T-helper 2 cell treated with Interferon-gamma antibody and Interleukin-4, amounts not matched to agents 5 μg/mL and 100 μg/mL, for 36 hours (primary cell): ENCODE measurements around the gene SDK2.
"Not testable (repeated sequence)": the region's sequence is repeated elsewhere in the genome, so short reads cannot be mapped to it uniquely, and the experiment has no call there.

Experiments
- DNase-seq: peaks from one replicate; pipeline ENCODE4 v3.0.0; 2021; ENCODE audit warnings: low spot score
- H3K27ac Mint-ChIP-seq: one replicate; pipeline ENCODE4 v1.8.0; 2021; ENCODE audit warnings: mild to moderate bottlenecking, mixed read lengths
- H3K27me3 Mint-ChIP-seq: one replicate; pipeline ENCODE4 v1.8.0; 2021; ENCODE audit warnings: low read depth, mixed read lengths
- H3K36me3 Mint-ChIP-seq: one replicate; pipeline ENCODE4 v1.8.0; 2021; ENCODE audit warnings: low read depth, mixed read lengths
- H3K4me1 Mint-ChIP-seq: one replicate; pipeline ENCODE4 v1.8.0; 2021; ENCODE audit warnings: low read depth, mixed read lengths
- H3K4me3 Mint-ChIP-seq: one replicate; pipeline ENCODE4 v1.8.0; 2022; ENCODE audit warnings: mild to moderate bottlenecking, moderate library complexity, mixed read lengths
- H3K9me3 Mint-ChIP-seq: one replicate; pipeline ENCODE4 v1.8.0; 2021; ENCODE audit warnings: mixed read lengths

Gene SDK2

DNA sequence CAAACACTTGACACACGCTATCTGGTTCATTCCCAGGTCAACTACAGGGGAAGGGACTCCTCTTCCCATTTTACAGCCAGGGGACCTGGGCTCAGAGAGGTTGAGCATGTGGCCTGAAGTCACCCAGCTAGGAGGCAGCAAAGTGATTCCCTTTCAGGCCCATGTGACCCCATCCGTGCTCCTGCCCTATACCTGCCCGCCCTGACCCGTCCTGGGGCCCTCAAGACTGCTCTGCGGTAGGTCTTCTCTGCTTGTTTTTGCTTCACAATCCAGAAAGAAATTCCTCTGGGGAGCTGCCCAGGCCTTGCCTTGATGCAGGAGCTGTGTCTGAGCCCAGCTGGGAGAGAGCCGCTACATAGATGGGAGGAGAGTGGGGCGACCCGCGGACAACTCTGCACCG is 161.4 kb downstream of the SDK2 start:
- DNase-seq = no peak
- Mint-ChIP-seq H3K4me3 (no peak overlapping the region), H3K9me3 (peaks cover 7% of the 10 kb centered on the region), H3K36me3 (no peaks in the 10 kb centered on the region), H3K27ac (no peak overlapping the region), H3K27me3 (no peaks in the 10 kb centered on the region), H3K4me1 (no peaks in the 10 kb centered on the region)

DNA sequence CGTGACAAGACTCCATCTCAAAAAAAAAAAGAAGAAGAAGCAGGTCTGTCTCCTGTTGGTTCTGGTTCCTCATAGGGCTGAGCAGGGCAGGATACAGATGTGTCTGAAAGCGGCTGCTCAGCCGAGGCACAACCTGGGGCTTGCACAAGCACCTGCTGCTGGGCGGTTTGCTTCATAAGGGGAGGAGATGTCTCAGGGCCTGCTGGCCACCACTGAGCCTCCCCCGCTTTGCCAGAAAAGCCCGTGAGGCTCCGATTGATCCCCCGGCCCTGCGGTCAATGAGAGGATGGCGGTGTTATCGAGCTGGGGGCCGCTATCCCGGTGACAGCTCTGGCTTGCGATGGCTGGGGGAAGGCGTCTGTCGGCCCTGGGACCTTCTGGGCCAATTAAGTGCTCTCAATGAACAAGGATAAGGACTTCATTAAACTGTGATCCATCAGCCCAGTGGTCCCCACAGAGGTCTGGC is 162.0 kb downstream of the SDK2 start:
- Mint-ChIP-seq H3K27ac (no peak overlapping the region), H3K36me3 (no peaks in the 10 kb centered on the region), H3K4me1 (no peaks in the 10 kb centered on the region), H3K4me3 (no peak overlapping the region), H3K9me3 (peaks cover 7% of the 10 kb centered on the region), H3K27me3 (no peaks in the 10 kb centered on the region)
- DNase-seq = no peak

DNA sequence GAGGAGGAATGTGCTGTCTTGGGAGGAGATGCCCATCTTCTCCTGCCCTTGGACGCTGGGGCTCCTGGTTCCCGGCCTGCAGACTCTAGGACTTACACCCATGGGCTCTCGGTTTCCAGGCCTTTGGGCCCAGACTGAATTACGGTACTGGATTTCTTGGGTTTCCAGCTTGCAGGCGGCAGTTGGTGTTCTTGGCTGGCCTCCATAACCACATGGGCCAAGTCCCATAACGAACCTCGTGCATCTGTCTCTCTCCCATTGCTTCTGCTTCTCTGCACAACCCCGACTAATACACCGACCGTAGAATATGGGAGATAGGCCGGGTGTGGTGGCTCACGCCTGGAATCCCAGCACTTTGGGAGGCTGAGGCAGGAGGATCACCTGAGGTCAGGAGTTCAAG is 162.6 kb downstream of the SDK2 start:
- no peak for DNase-seq
- H3K4me3 Mint-ChIP-seq = no peak overlapping the region

DNA sequence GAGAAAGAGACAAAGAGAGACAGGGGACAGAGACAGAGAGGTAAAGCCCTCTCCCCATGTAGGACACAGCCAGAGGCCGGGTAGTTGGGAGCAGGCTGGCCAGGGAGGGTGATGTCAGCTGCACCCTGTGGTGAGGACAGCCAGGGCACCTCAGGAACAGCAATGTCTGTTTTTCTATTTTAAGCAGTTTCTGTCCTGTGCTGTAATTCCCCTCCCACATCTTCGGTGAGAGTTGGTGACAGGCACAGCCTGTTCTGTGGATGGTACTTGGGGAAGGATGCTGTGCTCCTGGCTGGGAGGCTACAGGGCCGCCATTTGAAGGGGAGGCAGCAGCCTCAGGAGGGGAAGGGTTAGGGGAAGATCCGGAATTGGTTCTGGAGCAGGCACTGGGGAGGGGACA is 163.5 kb downstream of the SDK2 start:
- DNase-seq = no peak
- no peak overlapping the region for H3K4me3 Mint-ChIP-seq
- no peaks in the 10 kb centered on the region for H3K4me1 Mint-ChIP-seq
- no peaks in the 10 kb centered on the region for H3K36me3 Mint-ChIP-seq
- no peaks in the 10 kb centered on the region for H3K27me3 Mint-ChIP-seq
- H3K9me3 Mint-ChIP-seq = peaks cover 7% of the 10 kb centered on the region
- H3K27ac Mint-ChIP-seq = no peak overlapping the region

More for the DNA sequence above, 162.6 kb downstream of the SDK2 start:
- Mint-ChIP-seq H3K27me3 (no peaks in the 10 kb centered on the region), H3K36me3 (no peaks in the 10 kb centered on the region), H3K27ac (no peak overlapping the region), H3K4me1 (no peaks in the 10 kb centered on the region), H3K9me3 (peaks cover 7% of the 10 kb centered on the region)

DNA sequence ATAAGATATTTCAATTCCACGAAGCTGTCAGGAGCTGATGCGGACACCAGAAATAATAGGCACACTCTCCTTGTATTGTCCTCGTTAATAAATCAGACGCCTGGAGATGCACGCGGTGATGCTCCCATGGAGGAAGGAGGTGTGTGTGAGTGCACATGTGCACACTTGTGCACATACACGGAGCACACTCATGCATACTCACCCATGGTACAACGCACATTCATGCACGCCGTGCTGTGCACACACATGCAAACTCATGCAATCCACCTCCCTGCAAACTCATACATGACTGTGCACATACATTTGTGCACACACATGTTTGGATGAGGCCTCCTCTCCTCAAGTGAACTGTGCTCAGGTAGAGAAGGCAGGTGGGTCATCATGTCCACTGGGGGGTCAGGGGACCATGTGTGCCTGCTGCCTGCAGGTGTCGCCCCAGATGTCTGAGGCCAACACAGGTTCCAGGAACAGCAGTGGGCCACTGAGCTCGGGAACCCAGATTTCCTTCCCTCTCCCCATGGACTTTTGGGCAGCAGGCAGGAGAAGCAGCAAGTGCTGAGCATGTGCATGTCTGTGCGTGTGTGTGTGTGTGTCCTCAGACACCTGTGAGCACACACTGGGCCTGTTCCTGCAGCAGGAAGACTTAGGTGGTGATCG is 165.3 kb downstream of the SDK2 start:
- Mint-ChIP-seq H3K27ac (no peak overlapping the region), H3K27me3 (peaks cover 4% of the 10 kb centered on the region), H3K36me3 (no peaks in the 10 kb centered on the region), H3K4me3 (no peak overlapping the region), H3K4me1 (peaks cover 3% of the 10 kb centered on the region), H3K9me3 (no peaks in the 10 kb centered on the region)
- no peak for DNase-seq

DNA sequence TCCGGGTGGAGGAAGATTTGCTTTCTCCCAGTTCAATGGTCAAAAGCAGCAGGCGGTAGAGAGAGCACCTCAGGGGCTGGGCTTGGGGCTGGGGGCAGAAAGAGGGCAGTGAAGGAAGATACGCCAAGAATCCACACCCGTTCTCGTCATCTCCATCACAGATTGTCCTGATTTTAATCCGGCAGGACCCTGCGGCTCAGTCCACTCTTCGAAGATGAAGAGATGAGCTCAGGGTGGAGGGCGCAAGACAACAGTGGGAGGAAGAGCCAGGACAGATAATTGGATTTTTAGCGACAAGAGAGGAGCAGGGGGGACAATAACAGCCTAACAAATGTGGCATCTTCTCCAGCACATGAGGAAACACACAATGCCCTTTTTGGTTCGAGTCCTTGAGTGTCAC is 165.9 kb downstream of the SDK2 start:
- H3K36me3 Mint-ChIP-seq = no peaks in the 10 kb centered on the region
- no peak for DNase-seq
- no peaks in the 10 kb centered on the region for H3K9me3 Mint-ChIP-seq
- H3K27ac Mint-ChIP-seq = no peak overlapping the region
- no peak overlapping the region for H3K4me3 Mint-ChIP-seq
- peaks cover 7% of the 10 kb centered on the region for H3K27me3 Mint-ChIP-seq
- peaks cover 3% of the 10 kb centered on the region for H3K4me1 Mint-ChIP-seq

DNA sequence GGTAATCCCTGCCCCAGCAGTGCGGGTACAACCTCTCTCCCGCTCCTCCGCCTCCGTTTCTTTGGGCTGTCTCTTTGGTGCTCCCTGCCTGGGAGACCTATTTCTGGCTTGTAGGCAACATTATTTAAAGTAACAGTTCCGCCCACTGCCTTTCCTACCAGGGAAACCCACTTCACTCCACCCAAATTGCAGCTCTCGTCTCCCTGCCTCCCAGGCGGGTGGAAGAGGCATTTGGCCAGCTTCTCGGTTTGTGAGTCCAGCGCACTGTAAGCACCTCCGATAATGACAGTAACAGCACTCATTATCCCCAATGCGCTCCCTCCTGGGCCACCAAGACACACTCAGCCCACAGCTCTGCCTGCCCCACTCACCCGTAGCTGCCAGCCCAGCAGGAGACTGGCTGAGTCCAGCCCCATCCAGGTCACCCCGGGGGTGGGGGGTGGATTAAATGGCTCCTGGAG is 167.3 kb downstream of the SDK2 start:
- no peaks in the 10 kb centered on the region for H3K9me3 Mint-ChIP-seq
- peaks cover 7% of the 10 kb centered on the region for H3K27me3 Mint-ChIP-seq
- H3K27ac Mint-ChIP-seq = no peak overlapping the region

DNA sequence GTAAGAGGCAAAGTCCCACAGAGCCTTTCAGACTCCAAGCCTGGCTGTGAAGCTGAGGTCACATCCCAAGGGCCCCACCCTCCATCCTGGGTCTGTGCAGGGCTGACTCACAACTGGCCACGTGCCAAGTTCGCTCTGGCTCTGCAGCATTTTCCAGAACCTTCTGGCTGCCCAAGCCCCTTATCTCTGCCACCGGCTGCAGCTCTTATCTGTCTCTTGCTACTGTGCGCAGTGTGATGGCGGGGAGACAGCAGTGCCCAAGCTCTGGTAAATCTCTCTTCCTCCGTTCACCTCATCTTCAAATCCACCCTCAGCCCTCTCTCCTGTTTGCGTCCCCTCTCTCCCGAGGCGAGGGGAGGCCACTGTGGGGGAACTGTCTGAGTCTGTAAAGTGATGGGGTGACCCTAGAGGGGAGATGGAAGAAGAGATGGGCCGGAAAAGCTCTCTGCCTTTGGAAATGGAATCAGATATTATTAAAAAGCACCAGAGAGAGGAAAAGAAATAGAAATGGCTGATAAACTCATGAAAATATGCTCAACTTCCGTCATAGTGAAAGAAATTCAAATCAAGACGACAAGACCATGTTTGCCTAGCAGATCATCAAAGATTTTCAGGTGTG is 169.8 kb downstream of the SDK2 start:
- H3K4me1 Mint-ChIP-seq = peaks cover 3% of the 10 kb centered on the region
- no peak overlapping the region for H3K27ac Mint-ChIP-seq
- H3K9me3 Mint-ChIP-seq = no peaks in the 10 kb centered on the region
- H3K4me3 Mint-ChIP-seq = no peak overlapping the region
- no peaks in the 10 kb centered on the region for H3K36me3 Mint-ChIP-seq
- peaks cover 7% of the 10 kb centered on the region for H3K27me3 Mint-ChIP-seq
- no peak for DNase-seq

More for the DNA sequence above, 167.3 kb downstream of the SDK2 start:
- H3K4me3 Mint-ChIP-seq = no peak overlapping the region
- no peaks in the 10 kb centered on the region for H3K36me3 Mint-ChIP-seq
- H3K4me1 Mint-ChIP-seq = peaks cover 3% of the 10 kb centered on the region
- DNase-seq = no peak

DNA sequence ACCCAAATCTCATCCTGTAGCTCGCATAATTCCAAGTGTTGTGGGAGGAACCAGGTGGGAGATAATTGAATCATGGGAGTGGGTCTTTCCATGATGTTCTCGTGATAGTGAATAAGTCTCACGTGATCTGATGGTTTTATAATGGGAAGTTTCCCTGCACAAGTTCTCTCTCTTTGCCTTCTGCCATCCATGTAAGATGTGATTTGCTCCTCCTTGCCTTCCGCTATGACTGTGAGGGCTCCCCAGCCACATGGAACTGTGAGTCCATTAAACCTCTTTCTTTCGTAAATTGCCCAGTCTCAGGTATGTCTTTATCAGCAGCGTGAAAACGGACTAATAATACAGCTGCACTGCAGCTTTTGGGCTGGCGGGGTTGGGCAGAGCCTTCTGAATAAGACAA is 171.5 kb downstream of the SDK2 start:
- H3K36me3 Mint-ChIP-seq, H3K4me1 Mint-ChIP-seq, DNase-seq, H3K4me3 Mint-ChIP-seq, H3K9me3 Mint-ChIP-seq, H3K27me3 Mint-ChIP-seq, H3K27ac Mint-ChIP-seq: not testable (repeated sequence)

DNA sequence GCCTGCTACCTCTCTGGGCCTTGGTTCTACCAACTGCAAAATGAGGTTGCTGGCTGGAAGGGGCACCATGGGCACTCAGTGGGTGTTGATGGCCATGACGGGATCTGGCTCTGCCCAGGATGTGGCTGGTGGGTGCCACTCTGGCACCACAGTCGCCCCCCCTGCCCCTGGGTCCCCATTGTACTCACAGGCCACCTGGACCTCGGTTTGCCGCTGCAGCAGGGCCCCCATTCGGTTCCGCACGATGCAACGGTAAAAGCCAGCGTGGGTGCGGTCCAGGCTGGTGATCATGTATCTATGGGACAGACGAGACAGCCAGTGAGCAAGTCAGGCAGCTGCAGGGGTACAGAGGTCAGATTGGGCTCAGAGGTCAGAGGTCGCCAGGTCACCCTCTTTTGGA is 172.3 kb downstream of the SDK2 start:
- no peaks in the 10 kb centered on the region for H3K36me3 Mint-ChIP-seq
- peaks cover 3% of the 10 kb centered on the region for H3K4me1 Mint-ChIP-seq
- no peak for DNase-seq
- H3K4me3 Mint-ChIP-seq = no peak overlapping the region
- no peak overlapping the region for H3K27ac Mint-ChIP-seq
- peaks cover 7% of the 10 kb centered on the region for H3K27me3 Mint-ChIP-seq
- no peaks in the 10 kb centered on the region for H3K9me3 Mint-ChIP-seq

DNA sequence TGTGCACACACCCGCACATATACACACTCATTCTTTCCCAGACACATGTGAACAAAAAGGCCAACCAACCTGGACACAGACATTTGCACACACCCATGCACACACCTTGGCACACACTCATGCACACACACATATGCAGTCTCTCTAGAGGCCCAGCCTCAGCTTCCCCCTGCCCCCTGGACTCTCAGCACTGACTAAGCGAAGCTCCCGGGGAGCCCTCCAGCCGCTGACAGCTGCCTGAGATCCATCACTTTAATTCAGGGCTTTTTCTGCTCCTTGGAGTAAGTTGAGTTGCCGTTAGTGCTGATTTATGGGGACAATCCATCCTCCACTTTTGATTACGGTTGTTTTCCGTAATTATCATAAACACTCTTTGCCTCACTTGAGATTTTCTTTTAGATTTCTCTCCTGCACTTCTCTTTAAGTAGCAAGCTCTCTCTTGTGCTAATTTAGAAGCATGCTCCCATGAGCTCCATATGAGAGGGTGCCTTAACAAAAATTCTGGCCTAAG is 173.9 kb downstream of the SDK2 start:
- no peaks in the 10 kb centered on the region for H3K36me3 Mint-ChIP-seq
- no peaks in the 10 kb centered on the region for H3K9me3 Mint-ChIP-seq
- H3K27me3 Mint-ChIP-seq = peaks cover 7% of the 10 kb centered on the region
- H3K4me3 Mint-ChIP-seq = no peak overlapping the region
- H3K4me1 Mint-ChIP-seq = peaks cover 3% of the 10 kb centered on the region
- no peak for DNase-seq
- no peak overlapping the region for H3K27ac Mint-ChIP-seq

DNA sequence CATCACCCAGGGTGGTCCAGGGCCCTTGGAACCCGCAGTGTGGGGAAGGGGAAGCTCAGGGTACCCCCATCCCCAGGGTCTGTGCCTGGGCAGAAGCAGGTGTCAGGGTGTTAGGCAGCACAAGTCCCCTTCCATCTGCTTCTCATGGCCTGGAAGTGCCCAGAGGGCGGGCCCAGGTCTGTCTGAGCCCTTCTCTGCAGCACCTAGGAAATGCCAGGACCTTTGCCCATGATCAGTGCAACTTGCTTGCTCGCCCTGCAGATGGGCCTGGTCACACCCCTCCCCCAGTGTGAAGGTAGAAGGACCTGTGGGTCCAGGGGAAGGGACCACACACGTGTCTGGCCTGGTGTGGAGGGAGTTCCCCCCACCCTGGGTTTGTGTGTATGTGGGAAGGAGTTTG is 174.9 kb downstream of the SDK2 start:
- no peak overlapping the region for H3K4me3 Mint-ChIP-seq
- no peaks in the 10 kb centered on the region for H3K4me1 Mint-ChIP-seq
- peaks cover 3% of the 10 kb centered on the region for H3K27me3 Mint-ChIP-seq
- H3K36me3 Mint-ChIP-seq = no peaks in the 10 kb centered on the region
- no peaks in the 10 kb centered on the region for H3K9me3 Mint-ChIP-seq
- H3K27ac Mint-ChIP-seq = no peak overlapping the region
- DNase-seq = no peak

DNA sequence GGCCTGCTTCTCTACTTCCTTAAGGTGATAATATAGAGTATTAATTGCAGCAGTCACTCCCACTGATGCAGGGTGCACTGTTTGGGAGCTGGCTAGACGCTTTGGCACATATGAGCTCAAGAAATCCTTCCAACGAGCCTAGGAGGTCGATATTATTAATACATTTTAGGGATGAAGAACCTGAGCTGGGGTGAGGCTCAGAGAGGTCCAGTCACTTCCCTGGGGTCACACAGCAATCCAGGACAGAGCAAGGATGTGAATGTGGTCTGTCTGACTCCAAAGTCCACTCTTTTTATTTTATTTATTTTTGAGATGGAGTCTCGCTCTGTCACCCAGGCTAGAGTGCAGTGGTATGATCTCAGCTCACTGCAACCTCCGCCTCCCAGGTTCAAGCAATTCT is 176.0 kb downstream of the SDK2 start:
- no peak for DNase-seq
- Mint-ChIP-seq H3K36me3 (no peaks in the 10 kb centered on the region), H3K27ac (no peak overlapping the region), H3K27me3 (no peaks in the 10 kb centered on the region), H3K4me3 (no peak overlapping the region), H3K9me3 (no peaks in the 10 kb centered on the region), H3K4me1 (no peaks in the 10 kb centered on the region)

DNA sequence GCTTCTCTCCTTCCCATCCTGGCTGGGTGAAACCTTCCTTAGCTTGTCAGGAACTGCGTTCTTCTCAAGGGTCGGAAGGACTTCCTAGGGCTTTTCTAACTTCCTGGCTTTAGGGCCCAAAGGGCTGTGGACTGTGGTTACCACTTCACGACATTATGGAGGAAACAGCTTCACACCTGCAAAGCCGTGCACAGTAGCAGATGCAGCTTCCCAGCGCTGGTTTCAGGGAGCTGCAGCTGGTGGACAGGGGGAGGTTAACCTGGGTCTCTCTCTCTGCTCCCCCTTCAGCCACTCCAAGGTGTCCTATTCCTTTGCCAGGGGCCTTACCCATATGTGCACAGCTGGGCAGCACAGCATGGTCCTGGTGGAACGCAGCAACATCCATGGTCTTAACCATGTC is 176.6 kb downstream of the SDK2 start:
- H3K4me1 Mint-ChIP-seq = no peaks in the 10 kb centered on the region
- no peaks in the 10 kb centered on the region for H3K36me3 Mint-ChIP-seq
- no peak overlapping the region for H3K27ac Mint-ChIP-seq
- no peak for DNase-seq
- no peaks in the 10 kb centered on the region for H3K27me3 Mint-ChIP-seq
- no peak overlapping the region for H3K4me3 Mint-ChIP-seq
- no peaks in the 10 kb centered on the region for H3K9me3 Mint-ChIP-seq
